Mucosa of descending colon (tissue), 3 donors: ENCODE measurements around the gene FPGT. TPM values are rescaled to one million over a fixed set of nuclear protein-coding genes. Genes with fewer than 3 reads are reported as not detected.
"Not testable (repeated sequence)": the region's sequence is repeated elsewhere in the genome, so short reads cannot be mapped to it uniquely, and the experiment has no call there.

Source experiments
- ATAC-seq: fragments of 200-7000 bp; cut with Tn5 transposase; one replicate; pipeline ENCODE4 v1.9.1; 2020; ENCODE audit warnings: mild to moderate bottlenecking, moderate library complexity
- DNase-seq, 3 donors: peaks; one replicate each; pipeline ENCODE4 v3.0.0-alpha.2; 2020
- H3K36me3 ChIP-seq: fragments of 200-600 bp; one replicate; pipeline ENCODE4 v1.8.0; 2021; ENCODE audit warnings: low read depth, mild to moderate bottlenecking
- H3K4me1 ChIP-seq: fragments of 200-600 bp; one replicate; pipeline ENCODE4 v1.8.0; 2021; ENCODE audit warnings: low read depth, mild to moderate bottlenecking
- H3K4me3 ChIP-seq: fragments of 200-600 bp; one replicate; pipeline ENCODE4 v1.8.0; 2021; ENCODE audit warnings: mild to moderate bottlenecking
- H3K9me3 ChIP-seq: fragments of 200-600 bp; one replicate; pipeline ENCODE4 v1.8.0; 2021; ENCODE audit warnings: mild to moderate bottlenecking
- intact Hi-C, 2 donors: fragments of 100-400 bp; cut with DNase I in 1 of 2; cut with micrococcal nuclease in 1 of 2; formaldehyde crosslinking; loops; one replicate each; pipeline versions ENCODE4 v1.11.0 to v1.11.1; 2022; cut with DNase I, micrococcal nuclease
- long read RNA-seq, 2 donors: library from polyadenylated mRNA; unstranded; transcript quantifications; one replicate each; pipeline ENCODE4 v2.0.0, GENCODE V29; 2019 to 2021
- total RNA-seq, 3 donors: library from RNA; stranded (reverse); fragmentation: NEBNext Ultra II Directional in 2 of 3; extraction: Animal tissue kit (Norgen Biotek cat#: 25700) in 2 of 3; gene quantifications; one replicate each; pipeline versions ENCODE4 v1.2.1 to v1.2.4, GENCODE V29; 2021 to 2023
- TF ChIP-seq, protein P1 (sequence below): fragments of 200-600 bp; IDR thresholded peaks from one replicate; pipeline ENCODE4 v1.8.0; 2022; ENCODE audit warnings: antibody characterized with exemption, mild to moderate bottlenecking
- donor health status: DM: no; HTN: no; CAD: no; lungs with moderate emphysema.
- donor health status: DM: no; HTN: no; CAD: no.
- donor health status: DM: no; HTN: yes; CAD: no.

The FPGT gene
- 10 to 100 TPM; 20.5 to 28.8 (median 22.1) TPM for total RNA-seq
- long read RNA-seq, donor 1, transcript FPGT-202 (4 exons, 3,254 nt) = major isoform, 12 of 18 reads
- long read RNA-seq, donor 1, partial matches to known transcripts = 2 of 18 reads
- long read RNA-seq, donor 1, other reads (novel, unspliced or antisense) = 3 of 18 reads
- long read RNA-seq, donor 2, partial matches to known transcripts = 1 of 3 reads
- long read RNA-seq, donor 2, other reads (novel, unspliced or antisense) = 0 of 3 reads

- intact Hi-C loops = no loop called here
- DNase-seq (peak; percentile 95 to 98 (median 96)), ATAC-seq (peak; percentile 100)
- Histone ChIP-seq H3K4me1 (peaks cover 2% of the 10 kb centered on the region), H3K4me3 (peak within 1 kb of the TSS; percentile 29), H3K36me3 (no peaks in the 10 kb centered on the region), H3K9me3 (no peaks in the 10 kb centered on the region)
- TF ChIP-seq, protein P1, sequence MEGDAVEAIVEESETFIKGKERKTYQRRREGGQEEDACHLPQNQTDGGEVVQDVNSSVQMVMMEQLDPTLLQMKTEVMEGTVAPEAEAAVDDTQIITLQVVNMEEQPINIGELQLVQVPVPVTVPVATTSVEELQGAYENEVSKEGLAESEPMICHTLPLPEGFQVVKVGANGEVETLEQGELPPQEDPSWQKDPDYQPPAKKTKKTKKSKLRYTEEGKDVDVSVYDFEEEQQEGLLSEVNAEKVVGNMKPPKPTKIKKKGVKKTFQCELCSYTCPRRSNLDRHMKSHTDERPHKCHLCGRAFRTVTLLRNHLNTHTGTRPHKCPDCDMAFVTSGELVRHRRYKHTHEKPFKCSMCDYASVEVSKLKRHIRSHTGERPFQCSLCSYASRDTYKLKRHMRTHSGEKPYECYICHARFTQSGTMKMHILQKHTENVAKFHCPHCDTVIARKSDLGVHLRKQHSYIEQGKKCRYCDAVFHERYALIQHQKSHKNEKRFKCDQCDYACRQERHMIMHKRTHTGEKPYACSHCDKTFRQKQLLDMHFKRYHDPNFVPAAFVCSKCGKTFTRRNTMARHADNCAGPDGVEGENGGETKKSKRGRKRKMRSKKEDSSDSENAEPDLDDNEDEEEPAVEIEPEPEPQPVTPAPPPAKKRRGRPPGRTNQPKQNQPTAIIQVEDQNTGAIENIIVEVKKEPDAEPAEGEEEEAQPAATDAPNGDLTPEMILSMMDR = no peak
Observed at GRCh38 chr1:74197657-74198552, at the start of gene FPGT, which contains the start of gene LRRIQ3. Gene FPGT, plus strand, starts transcription at chr1:74198242. Its CDS starts 37 bp downstream, at chr1:74198279. Gene LRRIQ3, minus strand, starts transcription at chr1:74198176. Its CDS starts 14,492 bp downstream, at chr1:74183684.

- ATAC-seq (no peak), DNase-seq (no peak)
- Histone ChIP-seq H3K4me1 (no peaks in the 10 kb centered on the region), H3K4me3 (no peak overlapping the region), H3K36me3 (no peaks in the 10 kb centered on the region), H3K9me3 (no peaks in the 10 kb centered on the region)
- intact Hi-C loops = no loop called here
- TF ChIP-seq, protein P1 = no peak
Observed at GRCh38 chr1:74160046-74160445, 38.0 kb upstream of the FPGT start.

- H3K36me3 ChIP-seq = no peaks in the 10 kb centered on the region
Observed at GRCh38 chr1:74161497-74161896, 36.5 kb upstream of the FPGT start.

DNA sequence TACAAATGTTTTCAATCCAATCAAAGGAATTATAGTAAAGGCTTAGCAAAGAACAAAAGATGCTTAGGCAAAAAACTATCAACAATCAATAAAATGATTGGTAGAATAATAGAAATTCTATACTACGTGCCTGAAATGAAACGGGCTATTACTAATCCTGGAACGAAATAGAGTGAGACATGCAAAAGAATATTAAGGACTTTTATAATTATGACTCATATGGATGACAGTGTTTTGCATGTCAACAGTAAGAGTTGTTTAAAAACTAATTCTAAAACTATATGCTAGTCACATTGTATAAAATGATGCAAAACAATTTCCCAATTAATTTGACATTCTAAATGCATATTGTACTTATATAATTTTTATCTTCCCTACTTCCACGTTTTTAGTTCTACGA lies 35.7 kb upstream of the FPGT start:
- ATAC-seq = no peak
- DNase-seq = no peak
- H3K9me3 ChIP-seq = no peaks in the 10 kb centered on the region
- no peak overlapping the region for H3K4me3 ChIP-seq
- intact Hi-C loops = no loop called here
- H3K4me1 ChIP-seq = no peaks in the 10 kb centered on the region
- no peaks in the 10 kb centered on the region for H3K36me3 ChIP-seq
- TF ChIP-seq, protein P1 = no peak

More at GRCh38 chr1:74161497-74161896, 36.5 kb upstream of the FPGT start:
- no peaks in the 10 kb centered on the region for H3K9me3 ChIP-seq
- DNase-seq (no peak), ATAC-seq (no peak)
- intact Hi-C loops = no loop called here
- TF ChIP-seq, protein P1 = no peak
- no peak overlapping the region for H3K4me3 ChIP-seq
- H3K4me1 ChIP-seq = no peaks in the 10 kb centered on the region

- H3K4me1 ChIP-seq, ATAC-seq, H3K9me3 ChIP-seq, DNase-seq, H3K4me3 ChIP-seq, intact Hi-C loops, H3K36me3 ChIP-seq: not testable (repeated sequence)
Observed at GRCh38 chr1:74174423-74174822, 23.6 kb upstream of the FPGT start.

DNA sequence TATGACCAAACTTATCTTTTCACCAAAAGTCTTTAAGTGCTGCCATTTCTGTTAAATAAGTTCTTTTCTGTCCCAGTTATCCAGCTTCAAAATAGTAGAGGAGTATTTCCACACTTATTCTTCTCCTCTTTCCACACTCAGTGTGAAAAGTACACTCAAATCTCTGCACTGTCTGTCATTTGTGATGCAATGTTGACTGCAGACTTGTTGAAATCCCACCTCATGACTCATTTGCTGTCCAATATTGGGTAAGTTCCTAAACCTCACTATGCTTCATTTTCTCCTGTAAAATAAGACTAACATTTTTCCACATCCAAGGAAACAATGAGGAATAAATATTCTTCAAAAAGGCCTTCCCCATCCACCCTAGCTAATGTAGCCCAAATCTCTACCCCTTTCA lies 17.6 kb upstream of the FPGT start:
- TF ChIP-seq, protein P1 = no peak
- ATAC-seq (no peak), DNase-seq (no peak)
- intact Hi-C loops = no loop called here
- Histone ChIP-seq H3K36me3 (no peaks in the 10 kb centered on the region), H3K9me3 (no peaks in the 10 kb centered on the region), H3K4me3 (no peak overlapping the region), H3K4me1 (no peaks in the 10 kb centered on the region)
